CD4-positive, alpha-beta T cell treated with Interleukin-21 for 1 hour (primary cell): ENCODE measurements around the gene ALKBH6.

Experiments used
- DNase-seq: peaks from one replicate; pipeline ENCODE4 v3.0.0-alpha.2; 2020

The ALKBH6 gene

GRCh38 chr19:36030264-36031148 is 16.5 kb upstream of the ALKBH6 start:
- no peak for DNase-seq

- DNase-seq, result no peak
Measured at GRCh38 chr19:36028313-36029041, 14.5 kb upstream of the ALKBH6 start.

- no peak for DNase-seq
Measured at GRCh38 chr19:36027696-36028095, 13.7 kb upstream of the ALKBH6 start.

GRCh38 chr19:36026091-36026876 is 12.3 kb upstream of the ALKBH6 start:
- DNase-seq, result no peak

GRCh38 chr19:36025541-36025940 is 11.5 kb upstream of the ALKBH6 start:
- no peak for DNase-seq

- no peak for DNase-seq
Measured at GRCh38 chr19:36023432-36023831, 9.4 kb upstream of the ALKBH6 start.

GRCh38 chr19:36019061-36019670 is 5.2 kb upstream of the ALKBH6 start:
- DNase-seq, result no peak

- no peak for DNase-seq
Measured at GRCh38 chr19:36013280-36014011, 567 bp downstream of the ALKBH6 start.

- no peak for DNase-seq
Measured at GRCh38 chr19:36010402-36010801, 3.6 kb downstream of the ALKBH6 start.

GRCh38 chr19:36009633-36010379 is 4.2 kb downstream of the ALKBH6 start:
- DNase-seq, result no peak

- DNase-seq, result peak; percentile 44
Measured at GRCh38 chr19:36009220-36009619, 4.8 kb downstream of the ALKBH6 start.

- DNase-seq, result no peak
Measured at GRCh38 chr19:36008336-36008978, 5.6 kb downstream of the ALKBH6 start, which contains the start of gene SYNE4. Gene SYNE4, minus strand, starts transcription at chr19:36008813. Its CDS starts 132 bp downstream, at chr19:36008681.

GRCh38 chr19:36006955-36007354 is 7.1 kb downstream of the ALKBH6 start:
- DNase-seq, result no peak

- DNase-seq, result no peak
Measured at GRCh38 chr19:36003284-36003683, 10.7 kb downstream of the ALKBH6 start.

GRCh38 chr19:36001605-36002004 is 12.4 kb downstream of the ALKBH6 start:
- no peak for DNase-seq

GRCh38 chr19:35996777-35997176 is 17.2 kb downstream of the ALKBH6 start:
- no peak for DNase-seq

GRCh38 chr19:35995048-35995993 is 18.7 kb downstream of the ALKBH6 start, which contains the start of gene SDHAF1:
Gene SDHAF1, plus strand, starts transcription at chr19:35995188. Its CDS starts 87 bp downstream, at chr19:35995275.
- DNase-seq, result peak; percentile 93

GRCh38 chr19:35993923-35994598 is 20.0 kb downstream of the ALKBH6 start:
- no peak for DNase-seq
